Naive thymus-derived CD4-positive, alpha-beta T cell (primary cell): ENCODE measurements around the gene CIAO1. TPM values are rescaled to one million over a fixed set of nuclear protein-coding genes. Genes with fewer than 3 reads are reported as not detected.

Source experiments
- ATAC-seq: fragments of 150-1000 bp; cut with Tn5 transposase; 2 replicates; pipeline ENCODE4 v1.10.0; 2021; ENCODE audit warnings: mild to moderate bottlenecking, moderate library complexity
- CTCF ChIA-PET: fragments of 350-600 bp; sonication (Branson Sonifier 250); formaldehyde crosslinking; loops from one replicate; lab custom pipeline; 2021; ENCODE audit warnings: antibody characterized with exemption; lab: Charles Lee
- POLR2A ChIA-PET: fragments of 350-600 bp; sonication (Branson Sonifier 250); formaldehyde crosslinking; loops from one replicate; lab custom pipeline; 2021; ENCODE audit warnings: antibody characterized with exemption, inconsistent platforms; lab: Charles Lee
- DNase-seq, 9 donors: peaks; one replicate each; pipeline versions ENCODE4 v3.0.0 to v3.0.0-alpha.2; 2020 to 2022; ENCODE audit warnings: mixed read lengths in 1 of 9
- H3K27ac ChIP-seq: one replicate; pipeline ENCODE4 v1.7.0; 2013; ENCODE audit warnings: mild to moderate bottlenecking, low read depth, low read length, moderate library complexity
- H3K27me3 ChIP-seq, 2 donors: one replicate each; pipeline ENCODE4 v1.7.0; 2013; ENCODE audit warnings: low read length in 2 of 2, mild to moderate bottlenecking in 2 of 2, moderate library complexity in 2 of 2; ENCODE audit not compliant: control insufficient read depth in 2 of 2, insufficient read depth in 2 of 2
- H3K36me3 ChIP-seq, 3 experiments: 1 replicate in 2 of 3; 2 replicates in 1 of 3; pipeline ENCODE4 v1.7.0; 2013; ENCODE audit warnings: low read length in 3 of 3, mild to moderate bottlenecking in 3 of 3, moderate library complexity in 1 of 3; ENCODE audit not compliant: insufficient read depth in 3 of 3, control insufficient read depth in 2 of 3
- H3K4me1 ChIP-seq, 2 donors: one replicate each; pipeline ENCODE4 v1.7.0; 2013; ENCODE audit warnings: low read length in 2 of 2, mild to moderate bottlenecking in 2 of 2, moderate library complexity in 1 of 2; ENCODE audit not compliant: control insufficient read depth in 2 of 2, insufficient read depth in 2 of 2
- H3K4me3 ChIP-seq: 2 replicates; pipeline ENCODE4 v1.7.0; 2013; ENCODE audit warnings: mild to moderate bottlenecking, low read length
- H3K9me3 ChIP-seq, 3 experiments: 1 replicate in 2 of 3; 2 replicates in 1 of 3; pipeline ENCODE4 v1.7.0; 2013; ENCODE audit warnings: low read length in 3 of 3; ENCODE audit not compliant: control insufficient read depth in 2 of 3
- H3K27ac Mint-ChIP-seq, 9 donors: one replicate each; pipeline ENCODE4 v1.8.0; 2020 to 2022; ENCODE audit warnings: mixed read lengths in 9 of 9, mild to moderate bottlenecking in 8 of 9, moderate library complexity in 5 of 9, inconsistent platforms in 2 of 9
- H3K27me3 Mint-ChIP-seq, 5 donors: one replicate each; pipeline ENCODE4 v1.8.0; 2021 to 2022; ENCODE audit warnings: mixed read lengths in 5 of 5, mild to moderate bottlenecking in 1 of 5
- H3K36me3 Mint-ChIP-seq, 5 donors: one replicate each; pipeline ENCODE4 v1.8.0; 2020 to 2022; ENCODE audit warnings: mixed read lengths in 5 of 5, mild to moderate bottlenecking in 3 of 5, inconsistent platforms in 1 of 5
- H3K4me1 Mint-ChIP-seq, 7 donors: one replicate each; pipeline ENCODE4 v1.8.0; 2020 to 2022; ENCODE audit warnings: mixed read lengths in 7 of 7, mild to moderate bottlenecking in 3 of 7, inconsistent platforms in 1 of 7
- H3K4me3 Mint-ChIP-seq, 10 donors: one replicate each; pipeline ENCODE4 v1.8.0; 2020 to 2022; ENCODE audit warnings: mild to moderate bottlenecking in 10 of 10, mixed read lengths in 10 of 10, moderate library complexity in 6 of 10, inconsistent platforms in 2 of 10
- H3K9me3 Mint-ChIP-seq, 11 donors: one replicate each; pipeline ENCODE4 v1.8.0; 2020 to 2022; ENCODE audit warnings: mixed read lengths in 11 of 11, mild to moderate bottlenecking in 4 of 11, inconsistent platforms in 1 of 11, moderate library complexity in 1 of 11
- intact Hi-C, 2 donors: fragments of 100-400 bp; cut with micrococcal nuclease; formaldehyde crosslinking; loops; one replicate each; pipeline ENCODE4 v1.15.1; 2023
- polyA plus RNA-seq, 2 donors: library from polyadenylated mRNA; unstranded; fragments of 300-500 nt; fragmentation: Illumina TruSeq; gene quantifications; one replicate each; pipeline ENCODE4 v1.2.3, GENCODE V29; 2021
- total RNA-seq, 6 experiments: library from RNA in 5 of 6; stranded (reverse) in 5 of 6; gene quantifications; 1 replicate in 5 of 6; 2 replicates in 1 of 6; pipeline ENCODE4 v1.2.3 and lab custom pipeline; 2021 to 2026

Gene CIAO1
- total and polyA plus RNA-seq, 7 experiments from 2014 or later = 62.1 to 115 (median 84.4) TPM

GRCh38 chr2:96247009-96247408 lies 19.0 kb upstream of the CIAO1 start:
- Mint-ChIP-seq H3K36me3 (peaks cover 0 to 30% (median 0%) of the 10 kb centered on the region in 5 donors), H3K9me3 (peaks cover 0 to 10% (median 0%) of the 10 kb centered on the region in 11 donors), H3K27me3 (no peaks in the 10 kb centered on the region), H3K4me1 (peaks cover 21 to 65% (median 46%) of the 10 kb centered on the region in 7 donors), H3K27ac (peak overlapping the region in 8 of 9 donors; percentile 10 to 87 (median 72)), H3K4me3 (peak overlapping the region in 1 of 10 donors; percentile 19)
- Histone ChIP-seq H3K4me1 (peaks cover 12 to 18% of the 10 kb centered on the region in 2 donors), H3K36me3 (peaks cover 0 to 5% (median 3%) of the 10 kb centered on the region in 3 experiments), H3K9me3 (no peaks in the 10 kb centered on the region), H3K4me3 (no peak overlapping the region), H3K27ac (no peak overlapping the region), H3K27me3 (no peaks in the 10 kb centered on the region)
- intact Hi-C loops = loop anchor here in 1 of 2 donors (2.0 kb wide), 1 partner anchor 18 kb away; the partner anchor contains the start of gene TMEM127
- DNase-seq = no peak
- ChIA-PET CTCF (no interaction called here), POLR2A (interaction anchor here (1.4 kb wide), 1 partner anchor 9 kb away, joined by 5 read pairs; no protein-coding TSS in a partner anchor)
- ATAC-seq = no peak

GRCh38 chr2:96247896-96248295 lies 18.1 kb upstream of the CIAO1 start:
- no peaks in the 10 kb centered on the region for H3K27me3 ChIP-seq
- peak overlapping the region in 7 of 9 donors; percentile 32 to 82 (median 77) for H3K27ac Mint-ChIP-seq
- no peak overlapping the region for H3K4me3 Mint-ChIP-seq
- peaks cover 0 to 29% (median 6%) of the 10 kb centered on the region in 5 donors for H3K36me3 Mint-ChIP-seq
- no peak overlapping the region for H3K27ac ChIP-seq
- ChIA-PET POLR2A (no interaction called here), CTCF (no interaction called here)
- no peak for ATAC-seq
- intact Hi-C loops = loop anchor here in 1 of 2 donors (2.0 kb wide), 1 partner anchor 17 kb away; the partner anchor contains the start of gene TMEM127
- no peaks in the 10 kb centered on the region for H3K9me3 ChIP-seq
- H3K9me3 Mint-ChIP-seq = peaks cover 0 to 10% (median 0%) of the 10 kb centered on the region in 11 donors
- DNase-seq = no peak
- H3K4me3 ChIP-seq = no peak overlapping the region
- peaks cover 1 to 14% (median 6%) of the 10 kb centered on the region in 3 experiments for H3K36me3 ChIP-seq
- H3K27me3 Mint-ChIP-seq = no peaks in the 10 kb centered on the region
- H3K4me1 ChIP-seq = peaks cover 3 to 9% of the 10 kb centered on the region in 2 donors
- H3K4me1 Mint-ChIP-seq = peaks cover 15 to 56% (median 37%) of the 10 kb centered on the region in 7 donors

GRCh38 chr2:96248624-96249023 lies 17.4 kb upstream of the CIAO1 start:
- Mint-ChIP-seq H3K4me1 (peaks cover 14 to 52% (median 33%) of the 10 kb centered on the region in 7 donors), H3K27ac (peak overlapping the region in 4 of 9 donors; percentile 17 to 41 (median 36)), H3K27me3 (no peaks in the 10 kb centered on the region), H3K4me3 (no peak overlapping the region), H3K9me3 (peaks cover 0 to 10% (median 0%) of the 10 kb centered on the region in 11 donors), H3K36me3 (peaks cover 4 to 32% (median 7%) of the 10 kb centered on the region in 5 donors)
- peaks cover 0 to 5% of the 10 kb centered on the region in 2 donors for H3K4me1 ChIP-seq
- intact Hi-C loops = no loop called here
- ATAC-seq (no peak), DNase-seq (no peak)
- H3K36me3 ChIP-seq = peaks cover 6 to 21% (median 8%) of the 10 kb centered on the region in 3 experiments
- CTCF ChIA-PET = interaction anchor here (0.7 kb wide), 1 partner anchor 147 kb away, joined by 3 read pairs; no protein-coding TSS in a partner anchor
- no peaks in the 10 kb centered on the region for H3K9me3 ChIP-seq
- no peaks in the 10 kb centered on the region for H3K27me3 ChIP-seq
- POLR2A ChIA-PET = no interaction called here
- no peak overlapping the region for H3K4me3 ChIP-seq
- no peak overlapping the region for H3K27ac ChIP-seq

GRCh38 chr2:96249654-96250053 lies 16.4 kb upstream of the CIAO1 start:
- H3K4me3 ChIP-seq = no peak overlapping the region
- H3K27ac ChIP-seq = no peak overlapping the region
- H3K27me3 Mint-ChIP-seq = no peaks in the 10 kb centered on the region
- no peaks in the 10 kb centered on the region for H3K27me3 ChIP-seq
- ChIA-PET POLR2A (no interaction called here), CTCF (no interaction called here)
- ATAC-seq = no peak
- H3K4me1 ChIP-seq = peaks cover 0 to 7% of the 10 kb centered on the region in 2 donors
- DNase-seq = no peak
- H3K4me3 Mint-ChIP-seq = no peak overlapping the region
- H3K36me3 ChIP-seq = peaks cover 6 to 31% (median 16%) of the 10 kb centered on the region in 3 experiments
- peaks cover 10 to 35% (median 13%) of the 10 kb centered on the region in 5 donors for H3K36me3 Mint-ChIP-seq
- no peaks in the 10 kb centered on the region for H3K9me3 ChIP-seq
- peaks cover 17 to 57% (median 40%) of the 10 kb centered on the region in 7 donors for H3K4me1 Mint-ChIP-seq
- intact Hi-C loops = no loop called here
- H3K9me3 Mint-ChIP-seq = peaks cover 0 to 10% (median 0%) of the 10 kb centered on the region in 11 donors
- peak overlapping the region in 6 of 9 donors; percentile 53 to 69 (median 56) for H3K27ac Mint-ChIP-seq

DNA sequence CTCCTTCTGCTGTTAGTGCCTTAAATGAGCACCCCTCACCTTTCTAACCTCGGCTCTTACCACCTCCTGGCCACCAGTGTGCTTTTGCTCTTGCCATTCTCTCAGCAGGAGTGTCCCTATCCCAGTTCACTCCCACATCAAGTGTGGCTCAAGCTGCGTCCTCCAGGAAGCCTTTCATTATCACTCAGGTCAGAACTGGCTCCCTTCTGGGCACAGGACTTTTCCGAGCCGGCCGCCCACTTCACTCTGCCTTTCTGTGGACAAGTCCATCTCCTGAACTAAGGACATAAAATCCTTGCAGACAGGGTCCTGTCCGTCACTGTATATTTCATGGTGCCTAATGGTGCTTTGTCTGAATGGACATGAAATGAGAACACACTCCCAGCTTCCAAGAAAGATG lies 15.8 kb upstream of the CIAO1 start:
- peak overlapping the region in 7 of 9 donors; percentile 48 to 88 (median 56) for H3K27ac Mint-ChIP-seq
- H3K27ac ChIP-seq = no peak overlapping the region
- ATAC-seq (no peak), DNase-seq (no peak)
- ChIA-PET CTCF (no interaction called here), POLR2A (no interaction called here)
- H3K9me3 ChIP-seq = no peaks in the 10 kb centered on the region
- H3K36me3 Mint-ChIP-seq = peaks cover 10 to 37% (median 14%) of the 10 kb centered on the region in 5 donors
- no peak overlapping the region for H3K4me3 Mint-ChIP-seq
- peaks cover 16 to 59% (median 43%) of the 10 kb centered on the region in 7 donors for H3K4me1 Mint-ChIP-seq
- peaks cover 0 to 7% (median 0%) of the 10 kb centered on the region in 11 donors for H3K9me3 Mint-ChIP-seq
- no peaks in the 10 kb centered on the region for H3K27me3 ChIP-seq
- H3K36me3 ChIP-seq = peaks cover 6 to 37% (median 16%) of the 10 kb centered on the region in 3 experiments
- peaks cover 0 to 12% of the 10 kb centered on the region in 2 donors for H3K4me1 ChIP-seq
- no peak overlapping the region for H3K4me3 ChIP-seq
- intact Hi-C loops = no loop called here
- H3K27me3 Mint-ChIP-seq = no peaks in the 10 kb centered on the region

DNA sequence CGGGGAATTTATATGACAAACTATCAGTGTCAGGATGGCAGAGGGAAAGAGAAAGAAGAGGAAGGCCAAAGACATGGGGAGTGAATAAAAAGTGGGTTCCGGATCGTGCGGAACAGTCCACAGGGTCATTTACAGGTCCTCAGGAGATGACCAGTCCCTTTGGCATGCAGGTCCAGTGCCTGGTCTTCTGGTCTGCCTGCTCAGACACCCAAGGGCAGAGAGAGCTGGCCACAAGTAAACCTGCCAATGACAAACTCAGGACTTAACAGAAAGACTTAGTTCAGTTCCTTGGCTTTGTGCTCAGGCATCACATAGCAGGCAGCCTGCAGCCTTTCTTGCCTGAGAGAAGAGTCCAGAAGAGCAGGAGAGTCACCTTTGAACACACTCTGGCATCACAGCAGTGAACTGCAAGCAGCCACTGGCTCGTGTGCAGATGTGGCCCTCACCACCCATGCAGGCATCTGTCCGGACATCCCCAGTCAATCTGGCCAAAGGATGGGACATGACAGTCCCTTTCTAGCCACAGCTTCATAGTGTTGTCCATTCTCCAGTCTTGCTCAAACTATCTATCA lies 14.2 kb upstream of the CIAO1 start:
- POLR2A ChIA-PET = no interaction called here
- ATAC-seq (peak; percentile 28), DNase-seq (no peak)
- Mint-ChIP-seq H3K4me1 (peaks cover 22 to 59% (median 38%) of the 10 kb centered on the region in 7 donors), H3K36me3 (peaks cover 10 to 40% (median 21%) of the 10 kb centered on the region in 5 donors), H3K9me3 (no peaks in the 10 kb centered on the region), H3K27ac (peak overlapping the region in 6 of 9 donors; percentile 24 to 68 (median 58)), H3K4me3 (no peak overlapping the region), H3K27me3 (no peaks in the 10 kb centered on the region)
- Histone ChIP-seq H3K4me1 (peaks cover 0 to 21% of the 10 kb centered on the region in 2 donors), H3K27ac (peak overlapping the region; percentile 26), H3K4me3 (no peak overlapping the region), H3K9me3 (no peaks in the 10 kb centered on the region), H3K27me3 (no peaks in the 10 kb centered on the region), H3K36me3 (peaks cover 6 to 44% (median 16%) of the 10 kb centered on the region in 3 experiments)
- intact Hi-C loops = no loop called here
- CTCF ChIA-PET = no interaction called here
